H1 (cell line): ENCODE measurements around the gene SF3B1. TPM values are rescaled to one million over a fixed set of nuclear protein-coding genes. Genes with fewer than 3 reads are reported as not detected.

Experiments
- BRCA1 ChIP-seq: IDR thresholded peaks from 2 replicates; pipeline ENCODE4 v1.6.1; 2012; ENCODE audit warnings: low read depth, low read length, improper control_type of control experiment
- EZH2 ChIP-seq: fragments of 200-600 bp; sonication (generic); IDR thresholded peaks from 2 replicates; pipeline ENCODE4 v1.7.1; 2012; ENCODE audit warnings: low read depth, mild to moderate bottlenecking, moderate library complexity, low read length, inconsistent platforms; ENCODE audit not compliant: severe bottlenecking
- KDM4A ChIP-seq: IDR thresholded peaks from one replicate; pipeline ENCODE4 v1.7.1; 2012; ENCODE audit warnings: low read depth, mild to moderate bottlenecking, moderate library complexity, low read length, inconsistent platforms; ENCODE audit not compliant: severe bottlenecking
- POU5F1 ChIP-seq: IDR thresholded peaks from 2 replicates; pipeline ENCODE4 v1.6.1; 2011; ENCODE audit warnings: low read depth, mild to moderate bottlenecking, low read length, moderate library complexity
- ZNF274 ChIP-seq: IDR thresholded peaks from 2 replicates; pipeline ENCODE4 v1.7.0; 2012; ENCODE audit warnings: low read length, borderline replicate concordance; ENCODE audit errors: extremely low read depth
- polyA plus RNA-seq, 7 experiments: library from polyadenylated mRNA; depleted of rRNA in 3 of 7; stranded (reverse) in 5 of 7; unstranded in 2 of 7; fragments of >200 nt in 5 of 7; fragments of 200-250 nt in 2 of 7; gene quantifications; 1 replicate in 5 of 7; 2 replicates in 1 of 7; 4 replicates in 1 of 7; pipeline versions ENCODE4 v1.2.1 to v1.2.3, GENCODE V29; 2011 to 2013; ENCODE audit warnings: missing spikeins in 2 of 7, mixed read lengths in 2 of 7
- total RNA-seq: library from RNA; stranded (reverse); fragmentation: NEBNext Ultra II Directional; extraction: Animal tissue kit (Norgen Biotek cat#: 25700); gene quantifications from 2 replicates; pipeline ENCODE4 v1.2.1, GENCODE V29; 2021
- TF ChIP-seq, protein P1 (sequence below): fragments of 300-600 bp; sonication (generic); IDR thresholded peaks from 2 replicates; pipeline ENCODE4 v1.7.1; 2012; ENCODE audit warnings: low read length, moderate library complexity, mild to moderate bottlenecking, inconsistent platforms; ENCODE audit not compliant: insufficient replicate concordance
- TF ChIP-seq, protein P2 (sequence below): IDR thresholded peaks from 2 replicates; pipeline ENCODE4 v1.6.1; 2011; ENCODE audit warnings: low read length, improper control_type of control experiment

The SF3B1 gene
- total and polyA plus RNA-seq, 2 of the 8 experiments (the other 6 are each of a cell fraction or from before 2014, with no cell fraction given), result 320 to 403 TPM

DNA sequence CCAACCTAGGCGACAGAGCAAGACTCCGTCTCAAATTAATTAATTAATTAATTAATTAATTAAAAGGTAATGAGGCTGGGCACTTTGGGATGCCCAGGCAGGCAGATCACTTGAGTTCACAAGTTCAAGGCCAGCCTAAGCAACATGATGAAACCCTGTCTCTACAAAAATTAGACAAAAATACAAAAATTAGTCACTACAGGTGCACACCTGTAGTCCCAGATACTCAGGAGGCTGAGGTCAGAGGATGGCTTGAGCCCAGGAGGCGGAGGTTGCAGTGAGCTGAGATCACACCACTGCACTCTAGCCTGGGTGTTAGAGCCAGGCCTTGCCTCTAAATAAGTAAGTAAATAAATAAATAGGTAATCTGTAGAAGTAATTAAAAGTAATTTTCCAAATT lies 6.8 kb downstream of the SF3B1 start (continued):
- TF ChIP-seq, protein P1, sequence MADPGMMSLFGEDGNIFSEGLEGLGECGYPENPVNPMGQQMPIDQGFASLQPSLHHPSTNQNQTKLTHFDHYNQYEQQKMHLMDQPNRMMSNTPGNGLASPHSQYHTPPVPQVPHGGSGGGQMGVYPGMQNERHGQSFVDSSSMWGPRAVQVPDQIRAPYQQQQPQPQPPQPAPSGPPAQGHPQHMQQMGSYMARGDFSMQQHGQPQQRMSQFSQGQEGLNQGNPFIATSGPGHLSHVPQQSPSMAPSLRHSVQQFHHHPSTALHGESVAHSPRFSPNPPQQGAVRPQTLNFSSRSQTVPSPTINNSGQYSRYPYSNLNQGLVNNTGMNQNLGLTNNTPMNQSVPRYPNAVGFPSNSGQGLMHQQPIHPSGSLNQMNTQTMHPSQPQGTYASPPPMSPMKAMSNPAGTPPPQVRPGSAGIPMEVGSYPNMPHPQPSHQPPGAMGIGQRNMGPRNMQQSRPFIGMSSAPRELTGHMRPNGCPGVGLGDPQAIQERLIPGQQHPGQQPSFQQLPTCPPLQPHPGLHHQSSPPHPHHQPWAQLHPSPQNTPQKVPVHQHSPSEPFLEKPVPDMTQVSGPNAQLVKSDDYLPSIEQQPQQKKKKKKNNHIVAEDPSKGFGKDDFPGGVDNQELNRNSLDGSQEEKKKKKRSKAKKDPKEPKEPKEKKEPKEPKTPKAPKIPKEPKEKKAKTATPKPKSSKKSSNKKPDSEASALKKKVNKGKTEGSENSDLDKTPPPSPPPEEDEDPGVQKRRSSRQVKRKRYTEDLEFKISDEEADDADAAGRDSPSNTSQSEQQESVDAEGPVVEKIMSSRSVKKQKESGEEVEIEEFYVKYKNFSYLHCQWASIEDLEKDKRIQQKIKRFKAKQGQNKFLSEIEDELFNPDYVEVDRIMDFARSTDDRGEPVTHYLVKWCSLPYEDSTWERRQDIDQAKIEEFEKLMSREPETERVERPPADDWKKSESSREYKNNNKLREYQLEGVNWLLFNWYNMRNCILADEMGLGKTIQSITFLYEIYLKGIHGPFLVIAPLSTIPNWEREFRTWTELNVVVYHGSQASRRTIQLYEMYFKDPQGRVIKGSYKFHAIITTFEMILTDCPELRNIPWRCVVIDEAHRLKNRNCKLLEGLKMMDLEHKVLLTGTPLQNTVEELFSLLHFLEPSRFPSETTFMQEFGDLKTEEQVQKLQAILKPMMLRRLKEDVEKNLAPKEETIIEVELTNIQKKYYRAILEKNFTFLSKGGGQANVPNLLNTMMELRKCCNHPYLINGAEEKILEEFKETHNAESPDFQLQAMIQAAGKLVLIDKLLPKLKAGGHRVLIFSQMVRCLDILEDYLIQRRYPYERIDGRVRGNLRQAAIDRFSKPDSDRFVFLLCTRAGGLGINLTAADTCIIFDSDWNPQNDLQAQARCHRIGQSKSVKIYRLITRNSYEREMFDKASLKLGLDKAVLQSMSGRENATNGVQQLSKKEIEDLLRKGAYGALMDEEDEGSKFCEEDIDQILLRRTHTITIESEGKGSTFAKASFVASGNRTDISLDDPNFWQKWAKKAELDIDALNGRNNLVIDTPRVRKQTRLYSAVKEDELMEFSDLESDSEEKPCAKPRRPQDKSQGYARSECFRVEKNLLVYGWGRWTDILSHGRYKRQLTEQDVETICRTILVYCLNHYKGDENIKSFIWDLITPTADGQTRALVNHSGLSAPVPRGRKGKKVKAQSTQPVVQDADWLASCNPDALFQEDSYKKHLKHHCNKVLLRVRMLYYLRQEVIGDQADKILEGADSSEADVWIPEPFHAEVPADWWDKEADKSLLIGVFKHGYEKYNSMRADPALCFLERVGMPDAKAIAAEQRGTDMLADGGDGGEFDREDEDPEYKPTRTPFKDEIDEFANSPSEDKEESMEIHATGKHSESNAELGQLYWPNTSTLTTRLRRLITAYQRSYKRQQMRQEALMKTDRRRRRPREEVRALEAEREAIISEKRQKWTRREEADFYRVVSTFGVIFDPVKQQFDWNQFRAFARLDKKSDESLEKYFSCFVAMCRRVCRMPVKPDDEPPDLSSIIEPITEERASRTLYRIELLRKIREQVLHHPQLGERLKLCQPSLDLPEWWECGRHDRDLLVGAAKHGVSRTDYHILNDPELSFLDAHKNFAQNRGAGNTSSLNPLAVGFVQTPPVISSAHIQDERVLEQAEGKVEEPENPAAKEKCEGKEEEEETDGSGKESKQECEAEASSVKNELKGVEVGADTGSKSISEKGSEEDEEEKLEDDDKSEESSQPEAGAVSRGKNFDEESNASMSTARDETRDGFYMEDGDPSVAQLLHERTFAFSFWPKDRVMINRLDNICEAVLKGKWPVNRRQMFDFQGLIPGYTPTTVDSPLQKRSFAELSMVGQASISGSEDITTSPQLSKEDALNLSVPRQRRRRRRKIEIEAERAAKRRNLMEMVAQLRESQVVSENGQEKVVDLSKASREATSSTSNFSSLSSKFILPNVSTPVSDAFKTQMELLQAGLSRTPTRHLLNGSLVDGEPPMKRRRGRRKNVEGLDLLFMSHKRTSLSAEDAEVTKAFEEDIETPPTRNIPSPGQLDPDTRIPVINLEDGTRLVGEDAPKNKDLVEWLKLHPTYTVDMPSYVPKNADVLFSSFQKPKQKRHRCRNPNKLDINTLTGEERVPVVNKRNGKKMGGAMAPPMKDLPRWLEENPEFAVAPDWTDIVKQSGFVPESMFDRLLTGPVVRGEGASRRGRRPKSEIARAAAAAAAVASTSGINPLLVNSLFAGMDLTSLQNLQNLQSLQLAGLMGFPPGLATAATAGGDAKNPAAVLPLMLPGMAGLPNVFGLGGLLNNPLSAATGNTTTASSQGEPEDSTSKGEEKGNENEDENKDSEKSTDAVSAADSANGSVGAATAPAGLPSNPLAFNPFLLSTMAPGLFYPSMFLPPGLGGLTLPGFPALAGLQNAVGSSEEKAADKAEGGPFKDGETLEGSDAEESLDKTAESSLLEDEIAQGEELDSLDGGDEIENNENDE, result no peak
- no peak for TF ChIP-seq KDM4A
- no peak for TF ChIP-seq ZNF274
- no peak for TF ChIP-seq EZH2
- no peak for TF ChIP-seq POU5F1
- TF ChIP-seq BRCA1, result no peak
- TF ChIP-seq, protein P2, sequence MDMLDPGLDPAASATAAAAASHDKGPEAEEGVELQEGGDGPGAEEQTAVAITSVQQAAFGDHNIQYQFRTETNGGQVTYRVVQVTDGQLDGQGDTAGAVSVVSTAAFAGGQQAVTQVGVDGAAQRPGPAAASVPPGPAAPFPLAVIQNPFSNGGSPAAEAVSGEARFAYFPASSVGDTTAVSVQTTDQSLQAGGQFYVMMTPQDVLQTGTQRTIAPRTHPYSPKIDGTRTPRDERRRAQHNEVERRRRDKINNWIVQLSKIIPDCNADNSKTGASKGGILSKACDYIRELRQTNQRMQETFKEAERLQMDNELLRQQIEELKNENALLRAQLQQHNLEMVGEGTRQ, result no peak
- TF ChIP-seq, all 59 proteins: peak for 0
